ENCODE data around the gene ZNF532. TPM values are rescaled to one million over a fixed set of nuclear protein-coding genes. Genes with fewer than 3 reads are reported as not detected.

The ZNF532 gene
- total and polyA plus RNA-seq, 2 of the 13 experiments (the other 11 are each of a cell fraction or from before 2014, with no cell fraction given): not detected

- H4K20me1 ChIP-seq (ENCODE audit: insufficient read depth, low read length): no peaks in the 10 kb centered on the region
- in situ Hi-C loops (cut with HindIII; ENCODE audit: extremely low pct_ligation_motif_present, low pct_unique_long_range_greater_than_20kb): no loop called here
- no peak overlapping the region for H3K4me2 ChIP-seq (ENCODE audit: low read depth, low read length)
- ChIA-PET CTCF (ENCODE audit: low intra/inter-chr PET ratio, low total read pairs) (no interaction called here), POLR2A (no interaction called here)
- intact Hi-C loops (cut with micrococcal nuclease; ENCODE audit: unreplicated experiment): no loop called here
- no peak overlapping the region for H3K27ac ChIP-seq (ENCODE audit: extremely low read length, insufficient read depth, low read length)
- DNase-seq (ENCODE audit: low spot score): peak; percentile 16
- no peaks in the 10 kb centered on the region for H3K79me2 ChIP-seq (ENCODE audit: insufficient read depth, low read length)
- no peak overlapping the region for H3K9ac ChIP-seq (ENCODE audit: insufficient read depth, low read depth, low read length)
- no peak for ATAC-seq
- H3K36me3 ChIP-seq (replicated peaks in 1 of 2; ENCODE audit: control insufficient read depth in 1 of 2, insufficient read depth in 2 of 2, low read length in 2 of 2): no peaks in the 10 kb centered on the region
- H3K4me3 ChIP-seq (replicated peaks in 1 of 3; ENCODE audit: insufficient read depth in 1 of 3, low read depth in 2 of 3, low read length in 3 of 3): no peak overlapping the region
- no TSS peak for BruUV-seq (replicated peaks)
- WGBS (ENCODE audit: low lambda C conversion rate): 0% methylated on average over 3 of the region's 3 CpGs
- no peak for FAIRE-seq
- H3K27me3 ChIP-seq (ENCODE audit: control insufficient read depth in 1 of 2, insufficient read depth in 2 of 2, low read length in 2 of 2): no peaks in the 10 kb centered on the region
- no peaks in the 10 kb centered on the region for H3K9me3 ChIP-seq (ENCODE audit: low read length)
- H2AFZ ChIP-seq (ENCODE audit: low read length): no peak overlapping the region
- peaks cover 17% of the 10 kb centered on the region for H3K4me1 ChIP-seq (ENCODE audit: insufficient read depth, low read length)
- no peak for TF ChIP-seq PCBP2 (optimal IDR thresholded peaks at IDR 0.05; ENCODE audit: low read depth, low read length, poor library complexity, severe bottlenecking)
- TF ChIP-seq PAXIP1 (CRISPR knock-in tag; conservative IDR thresholded peaks at IDR 0.05): no peak
- no peak for TF ChIP-seq IRX3 (CRISPR knock-in tag; IDR thresholded peaks at IDR 0.05; ENCODE audit: borderline replicate concordance, low read depth)
- TF ChIP-seq ZNF230 (CRISPR knock-in tag; IDR thresholded peaks at IDR 0.05): no peak
- no peak for TF ChIP-seq ZNF768 (CRISPR knock-in tag; IDR thresholded peaks at IDR 0.05)
- TF ChIP-seq ZFP1 (CRISPR knock-in tag; IDR thresholded peaks at IDR 0.05): no peak
- TF ChIP-seq ONECUT2 (CRISPR knock-in tag; IDR thresholded peaks at IDR 0.05): no peak
- no peak for TF ChIP-seq RNF2 (conservative IDR thresholded peaks at IDR 0.05; ENCODE audit: low read depth)
- no peak for TF ChIP-seq TAF15 (IDR thresholded peaks at IDR 0.05; ENCODE audit: low read depth, low read length, poor library complexity, severe bottlenecking)
- TF ChIP-seq ZNF205 (CRISPR knock-in tag; IDR thresholded peaks at IDR 0.05): no peak
- no peak for TF ChIP-seq SUZ12 (IDR thresholded peaks at IDR 0.05; ENCODE audit: low read depth, low read length)
- TF ChIP-seq ZHX2 (IDR thresholded peaks at IDR 0.05; ENCODE audit: low read depth): no peak
- TF ChIP-seq ZHX2 (CRISPR knock-in tag; IDR thresholded peaks at IDR 0.05; ENCODE audit: borderline replicate concordance): no peak
Measured at GRCh38 chr18:58953627-58954026, 89.0 kb downstream of the ZNF532 start.
